Measurements from ENCODE around the gene COL5A1.

The COL5A1 gene

GRCh38 chr9:134885679-134886412, 244.2 kb downstream of the COL5A1 start:
- DNase-seq = no peak

GRCh38 chr9:134886413-134886913, 244.9 kb downstream of the COL5A1 start:
- DNase-seq = no peak

- no peak for DNase-seq
Measured at GRCh38 chr9:134887219-134887618, 245.6 kb downstream of the COL5A1 start.

- no peak for DNase-seq
Measured at GRCh38 chr9:134887686-134888602, 246.3 kb downstream of the COL5A1 start.

- no peak for DNase-seq
Measured at GRCh38 chr9:134888603-134889190, 247.1 kb downstream of the COL5A1 start.

GRCh38 chr9:134889386-134890154, 248.0 kb downstream of the COL5A1 start:
- no peak for DNase-seq

GRCh38 chr9:134890155-134890495, 248.5 kb downstream of the COL5A1 start:
- no peak for DNase-seq

- no peak for DNase-seq
Measured at GRCh38 chr9:134891053-134891452, 249.4 kb downstream of the COL5A1 start.

GRCh38 chr9:134891713-134892112, 250.1 kb downstream of the COL5A1 start:
- DNase-seq = no peak

GRCh38 chr9:134892221-134892620, 250.6 kb downstream of the COL5A1 start:
- no peak for DNase-seq

- no peak for DNase-seq
Measured at GRCh38 chr9:134892820-134893420, 251.3 kb downstream of the COL5A1 start.

Data from NCI-H2081 treated with DMSO at 0.1 percent for 48 hours (cell line).